GM21423 (cell line): ENCODE data around the gene AP1M1.
"Not testable (repeated sequence)": the region's sequence is repeated elsewhere in the genome, so short reads cannot be mapped to it uniquely, and the experiment has no call there.

ENCODE experiments used
- ATAC-seq: cut with Tn5 transposase; IDR thresholded peaks from one replicate; pipeline ENCODE4 v1.9.1; 2021; ENCODE audit warnings: mild to moderate bottlenecking, moderate library complexity; ENCODE audit not compliant: unreplicated experiment

AP1M1 gene

DNA sequence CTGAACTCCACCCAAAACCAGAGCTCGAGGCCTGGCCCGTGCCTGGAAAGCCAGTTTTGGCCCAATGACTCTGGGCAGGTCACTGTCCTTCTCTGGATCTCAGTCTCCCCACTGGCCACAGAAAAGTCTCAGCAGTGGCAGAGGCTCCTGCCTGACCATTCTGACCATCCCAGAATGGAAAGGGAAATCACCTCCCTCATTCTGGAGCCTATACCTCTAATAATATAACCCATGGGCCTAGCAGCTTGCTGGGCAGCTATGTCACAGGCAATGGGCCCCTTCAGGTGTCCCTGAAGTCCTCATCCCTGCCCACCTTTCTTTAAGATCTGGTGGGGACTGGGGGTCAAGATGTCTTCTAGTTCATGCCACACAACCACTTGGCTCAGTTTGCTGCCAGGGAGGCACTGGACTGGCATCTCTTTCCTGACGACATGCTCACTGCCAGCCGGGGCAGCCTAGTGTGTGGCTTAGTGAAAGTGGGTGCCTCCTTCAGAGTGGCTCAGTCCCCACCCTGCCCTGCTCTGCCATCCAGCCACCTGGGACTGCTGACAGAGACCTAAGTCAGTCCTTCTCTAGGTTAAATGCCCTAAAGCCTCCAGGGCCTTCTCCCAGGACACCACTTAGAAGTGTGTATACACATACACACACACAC, 62.6 kb downstream of the AP1M1 start:
- ATAC-seq, result no peak

DNA sequence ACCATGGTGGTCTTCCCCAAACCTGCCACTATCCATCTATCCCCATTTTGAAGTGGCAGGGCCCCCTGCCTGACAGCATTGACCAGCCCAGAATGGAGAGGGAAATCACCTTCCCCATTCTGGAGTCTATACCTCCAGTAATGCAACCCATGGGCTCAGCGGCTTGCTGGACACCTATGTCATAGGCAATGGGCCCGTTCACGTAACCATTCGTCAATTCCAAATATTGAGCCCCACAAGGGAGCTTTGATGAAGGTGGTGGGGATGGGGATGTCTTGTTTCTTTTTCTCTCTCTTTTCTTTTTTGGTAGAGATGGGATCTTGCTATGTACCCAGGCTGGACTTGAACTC, 63.1 kb downstream of the AP1M1 start:
- ATAC-seq, result no peak

DNA sequence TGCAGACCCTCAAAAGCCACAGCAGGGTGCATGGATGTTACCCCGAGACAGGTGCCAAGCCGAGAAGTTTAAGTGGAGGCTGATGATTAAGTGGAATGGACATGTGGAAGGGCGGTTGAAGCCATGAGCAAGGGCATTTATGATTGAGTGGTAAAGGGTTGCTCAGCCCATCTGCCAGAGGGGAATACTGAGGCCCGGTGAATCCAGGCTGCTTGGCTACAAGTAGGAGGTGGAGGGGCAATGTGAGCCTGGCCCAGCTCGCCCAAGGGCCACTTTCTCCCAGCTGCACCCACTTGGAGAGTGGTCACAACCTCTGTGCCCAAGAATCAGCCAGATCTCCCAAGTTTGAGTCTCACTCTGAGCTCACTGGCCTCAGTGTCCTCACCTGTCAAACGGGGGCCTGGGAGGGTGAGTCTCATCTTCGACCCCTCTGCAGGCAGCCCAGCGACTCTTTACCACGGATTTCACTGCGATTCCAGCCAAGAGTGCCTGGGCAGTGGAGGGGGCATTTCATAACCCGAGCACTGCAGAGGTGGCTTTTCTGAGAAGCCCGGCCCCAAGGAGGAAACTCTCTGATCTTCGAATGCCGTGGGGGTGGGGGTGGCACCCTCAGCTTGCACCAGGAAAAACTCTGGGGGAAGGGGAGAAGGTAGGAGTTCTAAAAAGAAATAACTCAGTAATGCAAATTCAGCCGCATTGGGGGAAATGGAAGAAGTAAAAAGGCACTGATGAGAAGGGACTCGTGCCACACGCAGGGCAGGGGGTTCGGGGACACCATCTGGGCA, 64.1 kb downstream of the AP1M1 start:
- no peak for ATAC-seq

DNA sequence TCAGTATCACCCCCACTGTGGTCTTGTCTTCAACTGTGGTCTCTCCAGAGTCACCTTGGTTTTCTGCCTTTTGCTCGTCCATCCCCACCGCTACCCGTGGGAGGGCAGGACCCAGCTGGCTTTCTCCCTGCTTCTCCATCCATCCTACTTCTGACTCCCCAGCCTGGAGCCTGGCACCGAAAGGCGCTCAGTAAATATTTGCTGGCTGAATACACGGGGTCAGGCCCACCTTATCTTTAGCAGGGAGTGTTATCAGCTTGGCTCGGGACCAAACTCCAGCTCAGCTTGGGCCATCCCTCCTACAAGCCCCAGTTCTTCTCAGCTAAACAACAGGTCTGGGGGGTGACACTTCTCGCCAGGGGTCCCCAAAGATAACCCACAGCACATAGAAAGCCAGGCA, 64.9 kb downstream of the AP1M1 start:
- ATAC-seq, result no peak

DNA sequence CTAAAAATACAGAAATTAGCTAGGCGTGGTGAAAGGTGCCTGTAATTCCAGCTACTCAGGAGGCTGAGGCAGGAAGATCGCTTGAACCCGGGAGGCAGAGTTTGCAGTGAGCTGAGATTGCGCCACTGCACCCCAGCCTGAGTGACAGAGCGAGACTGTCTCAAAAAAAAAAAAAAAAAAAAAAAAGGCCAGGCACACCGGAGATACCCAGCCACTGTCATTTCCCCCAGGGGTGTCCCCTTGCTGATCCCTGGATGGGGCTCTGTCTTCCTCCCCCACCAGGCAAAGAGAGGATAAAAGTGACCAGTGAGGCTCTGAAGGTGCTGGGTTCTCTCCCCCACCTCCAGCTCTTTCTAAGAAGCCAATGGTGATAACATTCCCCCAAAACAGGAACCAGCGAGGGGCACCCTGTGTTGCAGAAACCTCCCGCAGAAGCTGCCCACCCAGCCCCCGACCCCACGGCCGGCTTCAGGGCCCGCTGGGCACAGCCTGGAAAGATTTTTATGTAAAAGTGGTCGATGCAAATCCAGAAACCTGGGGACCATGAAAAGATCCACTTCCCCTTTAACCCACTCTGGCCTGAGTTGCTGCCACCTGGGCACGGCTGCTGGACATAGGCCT, 65.5 kb downstream of the AP1M1 start:
- ATAC-seq, result no peak

DNA sequence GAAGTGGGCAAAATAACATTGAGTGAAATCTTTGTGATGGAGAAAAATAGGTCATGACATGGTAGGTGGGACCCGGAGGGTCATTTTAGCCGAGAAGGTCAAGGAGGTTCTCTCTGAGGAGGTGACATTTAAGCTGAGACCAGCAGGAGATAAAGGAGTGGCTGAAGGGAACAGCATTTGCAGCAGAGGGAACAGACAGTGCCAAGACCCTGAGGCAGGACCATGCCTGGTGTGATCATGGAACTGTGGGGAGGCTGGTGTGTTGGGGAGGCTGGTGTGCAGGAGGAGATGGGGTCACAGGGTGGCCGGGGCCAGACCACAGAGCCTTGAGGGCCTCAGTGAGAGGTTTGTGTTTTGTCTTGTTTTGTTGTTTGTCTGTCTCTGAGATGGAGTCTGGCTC, 67.5 kb downstream of the AP1M1 start:
- ATAC-seq, result no peak

DNA sequence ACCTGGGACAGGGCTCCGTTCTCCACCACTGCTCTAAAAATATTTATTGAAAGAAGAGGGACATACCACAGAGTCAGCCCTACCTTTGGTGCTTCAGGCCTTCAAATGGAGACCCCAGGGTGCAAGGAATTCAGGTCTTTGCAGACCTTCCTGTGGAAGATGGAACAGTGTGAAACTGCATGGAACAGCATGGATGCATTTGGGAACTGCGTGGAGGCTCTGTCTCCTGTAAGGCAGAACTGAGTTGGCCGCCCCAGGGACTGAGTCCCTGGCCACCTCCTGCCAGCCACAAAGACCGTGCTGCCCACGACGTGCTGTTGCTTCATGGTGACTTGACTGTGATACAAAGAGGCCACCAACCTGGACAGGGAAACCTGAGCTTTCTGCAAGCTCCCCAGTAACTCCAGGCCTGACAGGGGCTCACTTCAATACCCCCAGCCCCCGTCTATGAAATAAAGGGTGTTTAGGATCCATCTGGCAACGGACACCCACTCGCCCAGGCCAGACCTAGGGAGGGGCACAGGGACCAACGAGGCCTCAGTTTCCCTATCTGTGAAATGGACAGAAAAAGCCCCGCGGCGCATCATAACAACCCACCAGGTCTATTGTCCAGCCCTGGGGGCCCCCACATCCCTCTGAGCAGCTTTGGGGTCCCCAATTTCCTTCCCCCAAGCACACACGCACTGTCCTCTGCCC, 68.3 kb downstream of the AP1M1 start:
- no peak for ATAC-seq

DNA sequence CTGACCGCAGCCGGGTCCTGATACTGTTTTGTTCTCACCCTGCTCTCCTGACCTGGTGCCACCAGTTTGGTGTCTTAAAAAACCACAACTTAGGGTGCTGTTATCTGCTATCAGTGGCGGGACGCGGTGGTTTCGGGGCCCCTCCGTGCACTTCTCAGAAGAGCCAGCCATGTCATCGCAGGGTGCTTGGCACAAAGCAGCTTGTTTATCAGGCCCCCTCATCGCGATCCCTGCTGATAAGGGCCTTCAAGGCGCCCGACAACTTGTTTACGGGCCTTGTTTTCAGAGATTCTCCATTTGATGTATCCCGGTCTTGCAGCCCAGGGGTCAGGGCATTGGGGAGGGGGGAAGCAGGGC, 68.9 kb downstream of the AP1M1 start:
- ATAC-seq, result no peak

DNA sequence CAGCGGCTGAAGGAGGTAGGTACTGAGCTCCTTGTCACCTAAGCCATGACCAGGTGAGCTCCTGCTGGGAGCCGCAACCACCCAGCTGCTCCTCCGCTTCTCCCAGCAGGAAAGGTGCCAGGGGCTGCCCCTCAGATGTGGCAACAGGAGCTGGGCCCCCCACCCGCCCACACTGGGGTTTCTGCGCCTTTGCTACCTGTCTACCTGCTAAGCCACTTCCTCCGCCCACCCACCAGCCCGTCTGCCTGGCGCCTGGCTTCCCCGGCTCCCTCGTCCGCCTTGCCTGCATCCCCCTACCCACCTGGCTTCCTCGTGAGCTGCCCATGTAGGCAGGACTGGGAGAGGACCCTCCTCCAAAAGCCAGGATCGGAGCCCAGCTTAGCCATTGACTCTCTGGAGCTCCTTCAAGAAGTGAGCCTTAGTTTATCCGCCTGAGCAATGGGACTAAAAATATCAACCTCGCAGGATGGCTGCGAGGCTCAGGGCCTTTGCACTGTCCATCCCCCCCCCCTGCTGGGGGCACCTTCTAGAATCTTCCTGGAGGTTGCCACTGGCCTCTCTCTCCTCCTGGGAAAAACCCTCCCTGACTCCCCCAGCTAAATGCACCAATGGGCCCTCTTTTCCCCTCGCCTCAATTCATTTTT, 71.1 kb downstream of the AP1M1 start:
- no peak for ATAC-seq

DNA sequence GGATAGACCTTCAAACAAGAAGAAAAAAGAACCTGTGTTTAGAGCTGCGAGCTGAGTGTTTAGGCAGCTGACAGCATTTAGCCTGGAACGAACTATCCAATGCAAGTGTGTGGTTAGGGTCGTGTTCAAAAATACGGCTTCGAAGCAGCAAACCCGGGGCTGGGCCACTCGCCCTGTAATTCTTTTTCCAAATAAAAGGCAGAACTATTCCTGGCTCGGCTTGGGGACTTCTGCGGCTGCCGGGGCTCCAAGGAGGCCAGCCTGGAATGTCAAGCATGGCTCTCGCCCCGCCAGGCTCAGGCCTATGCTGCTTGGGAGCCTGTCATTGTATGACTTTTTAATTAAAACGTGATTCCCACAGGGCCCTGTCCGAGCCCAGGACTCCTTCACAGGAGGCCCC, 75.2 kb downstream of the AP1M1 start:
- ATAC-seq, result no peak

DNA sequence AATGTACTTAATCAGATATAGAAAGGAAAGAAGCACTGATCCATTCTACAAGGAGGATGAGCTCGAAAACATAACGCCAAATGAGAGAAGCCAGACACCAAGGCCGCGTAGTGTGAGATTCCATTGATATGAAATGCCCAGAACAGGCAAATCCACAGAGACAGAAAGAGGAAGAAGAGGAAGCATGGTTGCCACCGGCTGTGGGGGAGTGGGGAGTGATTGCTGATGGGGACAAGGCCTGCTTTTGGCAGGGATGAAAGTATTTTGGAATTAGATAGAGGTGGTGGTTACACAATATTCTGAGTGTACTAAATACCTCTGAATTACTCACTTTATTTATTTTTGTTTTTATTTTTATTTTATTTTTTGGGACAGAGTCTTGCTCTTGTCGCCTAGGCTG, 76.7 kb downstream of the AP1M1 start:
- ATAC-seq, result no peak

DNA sequence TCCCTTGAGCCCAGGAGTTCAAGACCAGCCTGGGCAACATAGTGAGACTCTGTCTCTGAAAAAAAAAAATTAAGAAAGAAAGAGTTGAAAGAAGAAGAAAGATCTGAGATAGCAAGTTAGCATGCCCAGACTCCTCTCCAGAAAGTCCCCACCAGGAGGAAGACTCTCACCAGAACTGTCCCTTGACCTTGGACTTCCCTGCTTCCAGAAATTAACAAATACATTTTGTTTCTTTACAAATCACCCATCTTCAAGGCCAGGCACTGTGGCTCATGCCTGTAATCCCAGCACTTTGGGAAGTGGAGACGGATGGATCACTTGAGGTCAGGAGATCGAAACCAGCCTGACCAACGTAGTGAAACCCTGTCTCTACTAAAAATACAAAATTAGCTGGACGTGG, 82.6 kb downstream of the AP1M1 start:
- ATAC-seq, result no peak

DNA sequence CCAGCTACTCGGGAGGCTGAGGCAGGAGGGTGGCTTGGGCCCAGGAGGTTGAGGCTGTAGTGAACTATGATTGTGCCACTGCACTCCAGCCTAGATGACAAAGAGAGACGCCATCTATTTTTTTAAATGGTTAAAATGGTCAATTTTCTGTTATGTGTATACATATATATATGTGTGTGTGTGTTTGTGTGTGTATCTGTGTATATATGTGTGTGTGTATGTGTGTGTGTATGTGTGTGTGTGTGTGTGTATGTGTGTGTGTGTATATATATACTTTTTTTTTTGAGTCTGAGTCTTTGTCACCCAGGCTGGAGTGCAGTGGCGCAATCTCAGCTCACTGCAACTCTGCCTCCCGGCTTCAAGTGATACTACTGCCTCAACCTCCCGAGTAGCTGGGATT, 84.0 kb downstream of the AP1M1 start:
- no peak for ATAC-seq

DNA sequence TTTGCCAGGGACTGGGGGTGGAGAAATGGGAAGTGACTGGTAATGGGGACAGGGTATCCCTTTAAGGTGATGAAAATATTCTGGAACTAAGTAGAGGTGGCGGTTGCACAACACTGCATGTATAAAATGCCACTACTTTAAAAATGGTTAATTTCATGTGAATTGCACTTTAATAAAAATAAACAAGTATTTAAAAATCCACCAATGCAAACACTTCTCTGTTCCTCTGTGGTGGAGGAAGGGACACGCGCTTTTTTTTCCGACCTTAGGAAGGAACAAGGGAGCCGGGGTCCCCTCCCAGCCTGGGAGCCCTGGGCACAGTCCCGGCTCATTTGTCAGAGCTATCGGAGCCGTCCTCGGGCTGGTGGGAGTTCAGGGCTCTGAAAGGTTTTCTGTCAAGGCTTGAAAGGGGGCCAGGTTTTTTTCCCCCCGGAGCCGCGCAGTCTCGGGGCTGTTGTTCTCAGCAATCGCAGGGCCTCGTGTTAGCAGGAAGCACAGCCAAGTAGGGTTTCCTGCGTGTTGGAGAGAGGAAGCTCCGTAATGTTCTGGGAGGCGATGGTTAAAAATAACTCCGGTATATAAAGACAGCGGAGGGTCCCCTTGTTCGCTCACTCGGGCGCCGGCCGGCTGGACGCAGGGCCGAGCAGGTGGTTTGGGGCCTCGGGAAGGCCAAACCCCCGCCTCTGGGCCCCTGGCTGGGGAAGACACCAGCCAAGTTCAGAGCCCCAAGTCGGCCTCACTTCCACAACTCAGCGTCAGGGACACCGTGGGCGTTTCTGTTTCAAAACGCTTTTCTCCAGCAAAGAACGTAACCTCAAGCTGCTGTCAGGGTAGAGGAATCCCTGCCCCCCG, 85.7 kb downstream of the AP1M1 start:
- no peak for ATAC-seq

DNA sequence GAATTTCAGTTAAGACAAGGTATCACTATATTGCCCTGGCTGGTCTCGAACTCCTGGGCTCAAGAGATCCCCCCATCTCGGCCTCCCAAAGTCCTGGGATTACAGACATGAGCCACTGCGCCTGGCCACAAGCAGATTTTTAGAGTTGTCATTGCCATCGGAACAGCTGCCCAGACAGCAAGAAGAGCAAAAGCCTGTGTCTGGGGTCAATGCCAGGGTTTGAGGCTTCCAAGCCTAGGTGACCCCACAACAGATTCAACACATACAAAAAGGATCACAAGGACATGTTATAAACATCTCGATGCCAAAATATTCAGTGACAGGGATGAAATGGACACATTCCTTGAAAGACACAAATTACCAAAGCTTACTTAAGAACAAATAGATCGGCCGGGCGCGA, 86.8 kb downstream of the AP1M1 start:
- no peak for ATAC-seq

DNA sequence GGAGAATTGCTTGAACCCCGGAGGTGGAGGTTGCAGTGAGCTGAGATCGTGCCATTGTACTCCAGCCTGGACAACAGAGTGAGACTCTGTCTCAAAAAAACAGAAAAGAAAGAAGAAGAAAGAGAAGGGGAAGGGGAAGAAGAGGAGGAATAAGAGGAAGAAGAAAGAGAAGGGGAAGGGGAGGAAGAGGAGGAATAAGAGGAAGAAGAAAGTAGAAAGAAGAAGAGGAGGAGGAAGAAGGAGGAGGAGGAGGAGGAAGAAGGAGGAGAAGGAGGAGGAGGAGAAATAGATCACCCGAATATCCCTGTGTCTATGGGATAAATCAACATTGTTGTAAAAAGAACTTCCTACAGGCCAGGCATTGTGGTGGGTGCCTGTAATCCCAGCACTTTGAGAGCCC, 87.4 kb downstream of the AP1M1 start:
- ATAC-seq, result not testable (repeated sequence)

DNA sequence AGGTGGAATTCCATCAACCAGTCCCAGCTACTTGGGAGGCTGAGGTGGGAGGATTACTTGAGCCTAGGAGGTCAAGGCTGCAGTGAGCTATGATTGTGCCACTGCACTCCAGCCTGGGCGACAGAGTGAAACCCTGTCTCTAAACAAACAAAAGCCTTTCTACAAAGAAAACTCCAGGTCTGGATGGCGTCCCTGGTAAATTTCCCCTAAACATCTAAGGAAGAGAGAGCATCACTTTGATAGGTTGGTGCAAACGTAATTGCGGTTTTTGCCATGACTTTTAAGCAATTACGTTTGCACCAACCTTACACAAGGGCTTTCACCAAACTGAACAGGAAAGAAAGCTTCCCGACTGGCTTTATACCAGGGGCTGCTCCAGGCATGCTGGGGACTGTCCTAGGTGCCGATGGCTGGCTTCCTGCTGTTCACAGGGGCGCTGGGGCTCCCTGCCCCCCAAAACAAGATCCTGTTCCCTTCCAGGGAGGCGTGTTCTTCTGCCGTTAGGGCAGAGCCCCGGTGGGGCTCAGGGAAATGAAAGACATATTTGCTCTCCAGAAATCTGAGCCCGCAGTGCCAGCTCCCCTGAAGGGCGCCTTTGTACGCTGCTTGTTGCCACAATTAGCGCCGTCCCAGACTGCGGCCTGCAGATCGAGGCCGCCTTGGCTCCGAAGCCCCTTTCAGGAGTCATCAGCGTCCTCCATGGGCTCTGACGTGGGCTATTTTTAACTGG, 88.2 kb downstream of the AP1M1 start:
- ATAC-seq, result no peak

DNA sequence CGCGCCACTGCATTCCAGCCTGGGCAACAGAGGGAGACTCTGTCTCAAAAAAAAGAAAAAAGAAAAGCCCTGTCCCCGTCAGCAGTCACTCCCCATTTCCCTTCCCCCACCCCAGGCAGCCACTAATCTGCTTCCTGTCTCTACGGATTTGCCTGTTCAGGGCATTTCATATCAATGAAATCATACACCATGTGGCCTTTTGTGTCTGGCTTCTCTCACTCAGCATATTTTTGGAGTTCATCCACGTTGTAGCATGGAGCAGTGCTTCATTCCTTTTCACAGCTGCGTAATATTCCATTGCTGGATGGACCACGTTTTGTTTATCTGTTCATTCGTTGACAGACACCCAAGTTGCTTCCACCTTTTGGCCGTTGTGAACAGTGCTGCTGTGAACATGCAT, 90.8 kb downstream of the AP1M1 start:
- ATAC-seq, result no peak

DNA sequence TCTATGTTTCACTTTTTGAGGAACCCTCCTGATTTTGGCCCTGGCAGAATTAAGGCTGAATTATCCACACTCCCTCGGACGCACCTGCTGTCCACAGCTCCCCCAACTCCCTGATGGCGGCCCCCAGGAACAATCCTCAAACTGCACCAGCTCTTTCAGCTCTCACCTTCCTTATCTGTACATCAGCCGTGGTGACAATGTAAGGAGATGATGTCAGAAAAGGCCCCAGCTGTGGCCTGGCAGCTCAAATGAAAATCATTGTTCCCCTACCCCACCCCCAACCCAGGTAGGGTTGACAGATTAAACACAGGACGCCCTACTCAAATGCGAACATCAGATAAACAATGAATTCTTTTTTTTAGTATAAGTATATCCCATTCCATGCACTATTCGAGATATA, 91.9 kb downstream of the AP1M1 start:
- ATAC-seq, result no peak

DNA sequence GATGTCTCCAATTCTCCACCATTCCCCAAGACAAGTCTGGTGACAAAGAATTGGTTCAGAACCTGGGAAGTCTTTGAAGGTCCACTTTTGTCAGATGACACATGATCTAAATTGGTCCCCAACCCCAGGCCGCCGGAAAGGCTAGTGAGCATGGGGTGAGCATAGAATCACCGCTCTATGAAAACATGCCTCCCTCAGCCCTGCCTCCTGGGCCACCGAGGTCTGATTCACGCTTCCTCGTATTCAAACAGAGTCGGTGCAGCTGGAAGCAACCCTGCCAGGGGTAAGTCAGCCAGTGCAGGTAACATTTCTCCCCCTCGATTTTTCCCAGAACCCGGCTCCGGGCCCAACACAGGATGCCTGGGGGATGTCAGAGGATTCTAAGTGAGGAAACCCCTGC, 93.0 kb downstream of the AP1M1 start:
- ATAC-seq, result no peak
